Activated CD8-positive, alpha-beta T cell treated with anti-CD3 and anti-CD28 coated beads for 36 hours (primary cell): Measurements from ENCODE around the gene PPP1CB. TPM values are rescaled to one million over a fixed set of nuclear protein-coding genes. Genes with fewer than 3 reads are reported as not detected.

Experiments
- ATAC-seq: fragments of 200-7000 bp; cut with Tn5 transposase; one replicate; pipeline ENCODE4 v1.10.0; 2021; ENCODE audit warnings: mild to moderate bottlenecking, moderate library complexity
- CTCF ChIA-PET: fragments of 350-600 bp; sonication (Branson Sonifier 250); formaldehyde crosslinking; loops from one replicate; lab custom pipeline; 2021; ENCODE audit warnings: antibody characterized with exemption; lab: Charles Lee
- POLR2A ChIA-PET: fragments of 350-600 bp; sonication (Branson Sonifier 250); formaldehyde crosslinking; loops from one replicate; lab custom pipeline; 2021; ENCODE audit warnings: antibody characterized with exemption; lab: Charles Lee
- DNase-seq: peaks from one replicate; pipeline ENCODE4 v3.0.0-alpha.2; 2020
- H3K27ac Mint-ChIP-seq: one replicate; pipeline ENCODE4 v1.8.0; 2021; ENCODE audit warnings: mild to moderate bottlenecking, mixed read lengths
- H3K27me3 Mint-ChIP-seq: one replicate; pipeline ENCODE4 v1.8.0; 2021; ENCODE audit warnings: mixed read lengths
- H3K36me3 Mint-ChIP-seq: one replicate; pipeline ENCODE4 v1.8.0; 2021; ENCODE audit warnings: low read depth, mixed read lengths
- H3K4me1 Mint-ChIP-seq: one replicate; pipeline ENCODE4 v1.8.0; 2021; ENCODE audit warnings: low read depth, mixed read lengths
- H3K4me3 Mint-ChIP-seq: one replicate; pipeline ENCODE4 v1.8.0; 2021; ENCODE audit warnings: mild to moderate bottlenecking, moderate library complexity, mixed read lengths
- H3K9me3 Mint-ChIP-seq: one replicate; pipeline ENCODE4 v1.8.0; 2021; ENCODE audit warnings: mixed read lengths
- CTCF ChIP-seq: fragments of 200-600 bp; IDR thresholded peaks from one replicate; pipeline ENCODE4 v1.8.0; 2022; ENCODE audit warnings: antibody characterized with exemption, mild to moderate bottlenecking
- intact Hi-C: fragments of 100-400 bp; cut with micrococcal nuclease; formaldehyde crosslinking; loops from one replicate; pipeline ENCODE4 v1.10.0; 2022
- total RNA-seq, 2 experiments: library from RNA; stranded (reverse); gene quantifications; one replicate each; pipeline ENCODE4 v1.2.3, GENCODE V29; 2021

The PPP1CB gene
- total RNA-seq, 2 experiments from 2014 or later: 206 to 216 TPM

- no peaks in the 10 kb centered on the region for H3K36me3 Mint-ChIP-seq
- no peaks in the 10 kb centered on the region for H3K27me3 Mint-ChIP-seq
- H3K27ac Mint-ChIP-seq: peak overlapping the region; percentile 77
- CTCF ChIA-PET: interaction anchor here (2.9 kb wide), 1 partner anchor 146 kb away, joined by 6 read pairs; no protein-coding TSS in a partner anchor
- POLR2A ChIA-PET: interaction anchor here (0.6 kb wide), 1 partner anchor 15 kb away, joined by 3 read pairs; no protein-coding TSS in a partner anchor
- TF ChIP-seq CTCF: no peak
- ATAC-seq (peak; percentile 71), DNase-seq (no peak)
- no peak overlapping the region for H3K4me3 Mint-ChIP-seq
- H3K4me1 Mint-ChIP-seq: peaks cover 19% of the 10 kb centered on the region
- no peaks in the 10 kb centered on the region for H3K9me3 Mint-ChIP-seq
- intact Hi-C loops: no loop called here
Measured at GRCh38 chr2:28713577-28714298, 37.9 kb upstream of the PPP1CB start.

- ChIA-PET POLR2A (no interaction called here), CTCF (interaction anchor here (1.2 to 2.9 kb wide), 2 partner anchors 39 to 149 kb away, joined by 3 to 6 read pairs; no protein-coding TSS in a partner anchor)
- H3K9me3 Mint-ChIP-seq: no peaks in the 10 kb centered on the region
- ATAC-seq (peak; percentile 55), DNase-seq (peak; percentile 5)
- H3K27me3 Mint-ChIP-seq: no peaks in the 10 kb centered on the region
- TF ChIP-seq CTCF: no peak
- no peaks in the 10 kb centered on the region for H3K36me3 Mint-ChIP-seq
- intact Hi-C loops: no loop called here
- peaks cover 19% of the 10 kb centered on the region for H3K4me1 Mint-ChIP-seq
- H3K27ac Mint-ChIP-seq: no peak overlapping the region
- H3K4me3 Mint-ChIP-seq: no peak overlapping the region
Measured at GRCh38 chr2:28716265-28716865, 35.3 kb upstream of the PPP1CB start.

GRCh38 chr2:28717339-28717758, 34.3 kb upstream of the PPP1CB start:
- ATAC-seq (no peak), DNase-seq (no peak)
- Mint-ChIP-seq H3K4me1 (peaks cover 16% of the 10 kb centered on the region), H3K27ac (no peak overlapping the region), H3K27me3 (no peaks in the 10 kb centered on the region), H3K4me3 (no peak overlapping the region), H3K36me3 (no peaks in the 10 kb centered on the region), H3K9me3 (no peaks in the 10 kb centered on the region)
- no peak for TF ChIP-seq CTCF
- ChIA-PET POLR2A (no interaction called here), CTCF (interaction anchor here (1.2 kb wide), 1 partner anchor 38 kb away, joined by 3 read pairs; no protein-coding TSS in a partner anchor)
- intact Hi-C loops: no loop called here

- no peak for DNase-seq
- no peak overlapping the region for H3K27ac Mint-ChIP-seq
- H3K4me3 Mint-ChIP-seq: no peak overlapping the region
- no peaks in the 10 kb centered on the region for H3K27me3 Mint-ChIP-seq
- CTCF ChIA-PET: interaction anchor here (1.3 kb wide), 1 partner anchor 126 kb away, joined by 3 read pairs; no protein-coding TSS in a partner anchor
- peaks cover 8% of the 10 kb centered on the region for H3K4me1 Mint-ChIP-seq
- intact Hi-C loops: no loop called here
- H3K9me3 Mint-ChIP-seq: no peaks in the 10 kb centered on the region
- no peak for TF ChIP-seq CTCF
- POLR2A ChIA-PET: interaction anchor here (1.2 kb wide), 1 partner anchor 137 kb away, joined by 3 read pairs; no protein-coding TSS in a partner anchor
- ATAC-seq: no peak
- no peaks in the 10 kb centered on the region for H3K36me3 Mint-ChIP-seq
Measured at GRCh38 chr2:28720345-28720744, 31.3 kb upstream of the PPP1CB start.
